ENCODE results near the gene TCF4.

TCF4 gene

DNA sequence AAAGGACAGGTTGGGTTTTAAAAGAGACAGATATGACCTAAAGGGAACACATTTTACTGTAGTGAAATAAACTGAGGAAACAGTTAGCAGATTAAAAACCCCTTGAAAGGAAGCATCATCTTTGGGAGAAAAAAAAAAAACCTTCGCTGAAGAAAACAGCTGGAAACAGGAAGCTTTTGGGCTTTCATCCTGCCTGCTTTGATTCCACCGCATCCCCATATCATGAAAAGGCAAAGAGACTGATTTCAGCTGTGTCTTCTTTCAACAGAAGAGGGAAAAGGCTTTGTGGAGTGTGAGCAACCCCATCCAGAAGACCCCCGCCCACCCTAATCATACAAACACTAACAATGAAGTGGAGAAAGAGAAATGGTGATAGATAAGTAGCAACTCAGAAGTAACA lies 86.4 kb downstream of the TCF4 start:
- TF ChIP-seq CTCF (IDR thresholded peaks at IDR 0.05; ENCODE audit: control insufficient read depth, extremely low read depth, insufficient read depth): no peak
- no peak for DNase-seq (ENCODE audit: low read depth)
- no peak overlapping the region for H3K4me3 ChIP-seq (ENCODE audit: low read depth, low read length)

DNA sequence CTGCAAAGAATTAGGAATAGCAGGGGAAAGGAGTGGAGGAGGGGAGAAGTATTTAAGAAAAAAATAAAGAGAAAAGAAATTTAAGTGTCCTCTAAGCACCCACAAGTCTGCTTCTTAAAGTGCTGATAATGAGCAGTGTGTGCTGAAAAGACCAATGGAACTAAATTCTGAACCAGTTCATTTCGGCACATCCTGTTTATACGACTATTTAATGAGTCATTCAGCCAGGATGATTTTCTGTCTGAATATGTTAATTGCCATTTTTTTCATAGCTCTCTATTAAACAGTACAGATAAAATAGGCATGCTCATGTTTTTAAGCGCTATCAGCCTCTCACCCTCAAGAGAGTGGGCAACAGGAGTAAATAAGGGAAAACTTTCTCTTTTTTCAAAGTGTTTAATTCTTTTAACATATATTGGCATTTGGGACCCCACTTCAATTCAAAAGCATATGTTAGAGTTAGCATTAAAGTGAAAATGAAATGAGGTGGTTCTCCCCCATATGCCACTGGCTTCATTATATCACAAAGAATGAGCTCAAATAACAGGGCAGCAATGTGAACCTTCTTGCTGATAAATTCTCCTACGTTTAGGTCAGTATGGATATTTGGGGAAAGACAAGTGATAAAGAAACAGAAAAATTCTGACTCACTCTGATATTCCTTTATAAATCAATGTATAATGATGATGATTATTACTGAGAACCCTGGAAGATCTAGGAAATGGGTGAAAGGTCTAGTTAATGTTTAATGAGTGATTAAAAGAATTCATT lies 87.5 kb downstream of the TCF4 start:
- TF ChIP-seq CTCF (IDR thresholded peaks at IDR 0.05; ENCODE audit: control insufficient read depth, extremely low read depth, insufficient read depth): no peak
- no peak overlapping the region for H3K4me3 ChIP-seq (ENCODE audit: low read depth, low read length)
- no peak for DNase-seq (ENCODE audit: low read depth)

DNA sequence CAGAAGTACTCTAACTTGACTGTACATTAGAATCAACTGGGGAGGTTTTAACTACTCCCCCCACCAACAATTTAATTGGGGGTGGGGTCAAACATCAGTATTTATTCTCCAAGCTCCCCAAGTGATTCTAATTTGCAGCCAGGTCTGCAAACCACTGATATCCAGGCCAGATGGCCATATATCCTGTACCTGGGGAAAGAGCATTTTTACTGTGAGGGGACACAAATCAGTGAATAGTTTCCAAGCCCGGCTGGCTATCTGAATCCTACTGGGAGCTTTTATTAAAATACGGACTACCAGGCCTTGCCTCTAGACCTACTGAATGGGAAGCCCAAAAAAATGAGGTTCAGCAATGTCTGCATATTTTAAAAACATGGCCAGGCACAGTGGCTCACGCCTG lies 88.5 kb downstream of the TCF4 start:
- TF ChIP-seq CTCF (IDR thresholded peaks at IDR 0.05; ENCODE audit: control insufficient read depth, extremely low read depth, insufficient read depth): no peak
- no peak for DNase-seq (ENCODE audit: low read depth)
- H3K4me3 ChIP-seq (ENCODE audit: low read depth, low read length): no peak overlapping the region

- no peak for TF ChIP-seq CTCF (IDR thresholded peaks at IDR 0.05; ENCODE audit: control insufficient read depth, extremely low read depth, insufficient read depth)
- no peak for DNase-seq (ENCODE audit: low read depth)
- no peak overlapping the region for H3K4me3 ChIP-seq (ENCODE audit: low read depth, low read length)
Measured at GRCh38 chr18:55497825-55498403, 90.1 kb downstream of the TCF4 start.

- no peak for TF ChIP-seq CTCF (IDR thresholded peaks at IDR 0.05; ENCODE audit: control insufficient read depth, extremely low read depth, insufficient read depth)
- no peak overlapping the region for H3K4me3 ChIP-seq (ENCODE audit: low read depth, low read length)
- no peak for DNase-seq (ENCODE audit: low read depth)
Measured at GRCh38 chr18:55494899-55495298, 93.1 kb downstream of the TCF4 start.

- TF ChIP-seq CTCF (IDR thresholded peaks at IDR 0.05; ENCODE audit: control insufficient read depth, extremely low read depth, insufficient read depth): no peak
- H3K4me3 ChIP-seq (ENCODE audit: low read depth, low read length): no peak overlapping the region
- DNase-seq (ENCODE audit: low read depth): no peak
Measured at GRCh38 chr18:55494441-55494840, 93.6 kb downstream of the TCF4 start.

- DNase-seq (ENCODE audit: low read depth): no peak
- no peak overlapping the region for H3K4me3 ChIP-seq (ENCODE audit: low read depth, low read length)
- no peak for TF ChIP-seq CTCF (IDR thresholded peaks at IDR 0.05; ENCODE audit: control insufficient read depth, extremely low read depth, insufficient read depth)
Measured at GRCh38 chr18:55491616-55492015, 96.4 kb downstream of the TCF4 start.
